MCF 10A (cell line): ENCODE measurements around the gene IGF1R. TPM values are rescaled to one million over a fixed set of nuclear protein-coding genes. Genes with fewer than 3 reads are reported as not detected.

Experiments
- BruUV-seq: library from RNA; stranded (reverse); fragments of 400-500 nt; replicated peaks from 2 replicates; lab custom pipeline; 2021; lab: Mats Ljungman, UMichigan
- CTCF ChIA-PET: fragments of 300-600 bp; sonication (Branson Sonifier 250); formaldehyde crosslinking; extraction: SDS; loops from one replicate; lab custom pipeline; 2021; ENCODE audit warnings: antibody characterized with exemption, inconsistent platforms; lab: Yijun Ruan, JAX
- POLR2A ChIA-PET: fragments of 300-600, 350-650 bp; sonication (Branson Sonifier 250); formaldehyde crosslinking; extraction: SDS; loops from one replicate; lab custom pipeline; 2020; ENCODE audit warnings: antibody characterized with exemption, inconsistent platforms; lab: Yijun Ruan, JAX
- DNase-seq: peaks from one replicate; pipeline ENCODE4 v3.0.0-alpha.2; 2018; ENCODE audit not compliant: unreplicated experiment
- H3K27ac Mint-ChIP-seq: one replicate; pipeline ENCODE4 v1.8.0; 2022; ENCODE audit warnings: mild to moderate bottlenecking, low read depth, mixed read lengths; ENCODE audit not compliant: unreplicated experiment
- H3K27me3 Mint-ChIP-seq: one replicate; pipeline ENCODE4 v1.8.0; 2022; ENCODE audit warnings: mixed read lengths; ENCODE audit not compliant: insufficient read depth, unreplicated experiment
- H3K36me3 Mint-ChIP-seq: one replicate; pipeline ENCODE4 v1.8.0; 2022; ENCODE audit warnings: mild to moderate bottlenecking, moderate library complexity, mixed read lengths; ENCODE audit not compliant: insufficient read depth, unreplicated experiment
- H3K4me1 Mint-ChIP-seq: one replicate; pipeline ENCODE4 v1.8.0; 2022; ENCODE audit warnings: mixed read lengths; ENCODE audit not compliant: insufficient read depth, unreplicated experiment
- H3K4me3 Mint-ChIP-seq: one replicate; pipeline ENCODE4 v1.8.0; 2022; ENCODE audit warnings: mild to moderate bottlenecking, moderate library complexity, mixed read lengths; ENCODE audit not compliant: unreplicated experiment
- H3K9me3 Mint-ChIP-seq: one replicate; pipeline ENCODE4 v1.8.0; 2022; ENCODE audit warnings: mixed read lengths; ENCODE audit not compliant: unreplicated experiment
- intact Hi-C: fragments of 100-400 bp; cut with micrococcal nuclease; formaldehyde crosslinking; loops from 2 replicates; pipeline ENCODE4 v1.14.1; 2022
- total RNA-seq: library from RNA; stranded (reverse); gene quantifications from 2 replicates; pipeline ENCODE4 v1.2.3, GENCODE V29; 2022
- TF ChIP-seq, protein P1 (sequence below): fragments of 200-600 bp; IDR thresholded peaks from one replicate; pipeline ENCODE4 v1.8.0; 2022; ENCODE audit warnings: antibody characterized with exemption, mild to moderate bottlenecking; ENCODE audit not compliant: unreplicated experiment

IGF1R gene
- total RNA-seq, 1 experiment from 2014 or later: 53.3 TPM

DNA sequence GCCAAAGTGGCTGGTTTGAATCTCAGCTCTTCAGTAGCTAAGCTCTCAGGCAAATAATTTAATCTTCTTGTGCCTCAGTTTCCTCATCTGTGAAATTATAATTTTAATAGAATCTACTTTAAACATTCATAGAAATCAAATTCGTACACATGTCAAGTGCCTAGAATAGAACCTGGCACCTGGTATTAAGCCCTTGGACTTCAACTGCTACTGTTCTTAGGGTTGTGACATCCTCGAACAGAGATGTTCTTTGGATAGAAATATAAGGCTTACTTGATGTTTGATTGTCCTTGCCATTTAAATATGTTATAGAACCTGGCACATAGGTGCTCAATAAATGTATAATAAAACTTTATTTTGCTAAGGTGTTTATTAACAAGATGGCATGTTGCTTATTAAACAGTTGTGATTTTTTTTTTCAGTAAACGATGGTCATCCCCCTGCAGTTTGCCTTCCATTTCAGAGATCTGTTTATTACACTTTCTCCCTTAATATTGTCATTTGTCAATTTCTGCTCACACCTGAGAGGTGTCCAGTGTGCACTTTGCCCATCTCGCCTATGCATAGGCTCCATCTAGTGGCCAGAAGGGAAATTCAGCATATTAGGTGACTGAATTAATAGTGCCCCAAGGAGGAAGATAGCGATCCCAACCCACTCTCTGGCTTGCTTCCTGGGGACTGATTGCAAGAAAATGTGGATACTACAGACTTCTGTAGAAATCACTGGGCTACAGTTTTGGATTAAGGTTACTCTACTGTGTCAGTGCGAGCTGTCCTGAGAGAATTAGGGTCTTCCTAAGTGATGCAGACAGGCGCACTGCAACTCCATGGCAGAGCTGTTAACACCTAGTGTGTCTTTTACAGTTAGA lies 10.7 kb downstream of the IGF1R start:
- TF ChIP-seq, protein P1, sequence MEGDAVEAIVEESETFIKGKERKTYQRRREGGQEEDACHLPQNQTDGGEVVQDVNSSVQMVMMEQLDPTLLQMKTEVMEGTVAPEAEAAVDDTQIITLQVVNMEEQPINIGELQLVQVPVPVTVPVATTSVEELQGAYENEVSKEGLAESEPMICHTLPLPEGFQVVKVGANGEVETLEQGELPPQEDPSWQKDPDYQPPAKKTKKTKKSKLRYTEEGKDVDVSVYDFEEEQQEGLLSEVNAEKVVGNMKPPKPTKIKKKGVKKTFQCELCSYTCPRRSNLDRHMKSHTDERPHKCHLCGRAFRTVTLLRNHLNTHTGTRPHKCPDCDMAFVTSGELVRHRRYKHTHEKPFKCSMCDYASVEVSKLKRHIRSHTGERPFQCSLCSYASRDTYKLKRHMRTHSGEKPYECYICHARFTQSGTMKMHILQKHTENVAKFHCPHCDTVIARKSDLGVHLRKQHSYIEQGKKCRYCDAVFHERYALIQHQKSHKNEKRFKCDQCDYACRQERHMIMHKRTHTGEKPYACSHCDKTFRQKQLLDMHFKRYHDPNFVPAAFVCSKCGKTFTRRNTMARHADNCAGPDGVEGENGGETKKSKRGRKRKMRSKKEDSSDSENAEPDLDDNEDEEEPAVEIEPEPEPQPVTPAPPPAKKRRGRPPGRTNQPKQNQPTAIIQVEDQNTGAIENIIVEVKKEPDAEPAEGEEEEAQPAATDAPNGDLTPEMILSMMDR: peak; percentile 69
- ChIA-PET POLR2A (interaction anchor here (0.7 to 4.7 kb wide), 14 partner anchors 8 to 236 kb away, joined by 3 to 33 read pairs (median 6); partner anchors contain the start of gene IGF1R), CTCF (interaction anchor here (0.5 to 4.6 kb wide), 46 partner anchors 7 to 525 kb away, joined by 3 to 58 read pairs (median 4); no protein-coding TSS in a partner anchor)
- Mint-ChIP-seq H3K4me1 (peaks cover 44% of the 10 kb centered on the region), H3K36me3 (peaks cover 17% of the 10 kb centered on the region), H3K27ac (peak overlapping the region; percentile 3), H3K4me3 (no peak overlapping the region), H3K27me3 (no peaks in the 10 kb centered on the region), H3K9me3 (no peaks in the 10 kb centered on the region)
- no TSS peak for BruUV-seq
- peak; percentile 76 for DNase-seq
- intact Hi-C loops: loop anchor here (1.0 to 2.0 kb wide), 2 partner anchors 140 to 246 kb away; no protein-coding TSS in a partner anchor

GRCh38 chr15:98660055-98660454 lies 11.7 kb downstream of the IGF1R start:
- ChIA-PET POLR2A (interaction anchor here (0.9 to 4.7 kb wide), 10 partner anchors 9 to 235 kb away, joined by 3 to 33 read pairs (median 6); partner anchors contain the start of gene IGF1R), CTCF (interaction anchor here (0.5 to 4.6 kb wide), 36 partner anchors 8 to 1828 kb away, joined by 3 to 58 read pairs (median 5); no protein-coding TSS in a partner anchor)
- Mint-ChIP-seq H3K27me3 (no peaks in the 10 kb centered on the region), H3K27ac (no peak overlapping the region), H3K4me1 (peaks cover 34% of the 10 kb centered on the region), H3K4me3 (no peak overlapping the region), H3K36me3 (peaks cover 17% of the 10 kb centered on the region), H3K9me3 (no peaks in the 10 kb centered on the region)
- TF ChIP-seq, protein P1: no peak
- intact Hi-C loops: no loop called here
- BruUV-seq: no TSS peak
- DNase-seq: no peak

GRCh38 chr15:98663045-98663444 lies 14.7 kb downstream of the IGF1R start:
- Mint-ChIP-seq H3K4me1 (peaks cover 31% of the 10 kb centered on the region), H3K27me3 (no peaks in the 10 kb centered on the region), H3K9me3 (no peaks in the 10 kb centered on the region), H3K4me3 (no peak overlapping the region), H3K36me3 (peaks cover 22% of the 10 kb centered on the region), H3K27ac (peak overlapping the region; percentile 88)
- intact Hi-C loops: no loop called here
- POLR2A ChIA-PET: interaction anchor here (0.7 to 4.7 kb wide), 4 partner anchors 12 to 211 kb away, joined by 3 to 33 read pairs (median 3); partner anchors contain the start of gene IGF1R
- DNase-seq: no peak
- CTCF ChIA-PET: interaction anchor here (0.8 to 4.1 kb wide), 5 partner anchors 11 to 220 kb away, joined by 3 to 20 read pairs (median 4); no protein-coding TSS in a partner anchor
- TF ChIP-seq, protein P1: no peak
- no TSS peak for BruUV-seq

- intact Hi-C loops: no loop called here
- Mint-ChIP-seq H3K27me3 (no peaks in the 10 kb centered on the region), H3K9me3 (no peaks in the 10 kb centered on the region), H3K27ac (no peak overlapping the region), H3K4me3 (no peak overlapping the region), H3K4me1 (peaks cover 30% of the 10 kb centered on the region), H3K36me3 (peaks cover 22% of the 10 kb centered on the region)
- DNase-seq: no peak
- TF ChIP-seq, protein P1: no peak
- BruUV-seq: no TSS peak
- ChIA-PET CTCF (interaction anchor here (0.9 to 4.1 kb wide), 2 partner anchors 12 to 221 kb away, joined by 3 to 20 read pairs; no protein-coding TSS in a partner anchor), POLR2A (interaction anchor here (0.8 to 4.7 kb wide), 3 partner anchors 13 to 210 kb away, joined by 3 to 33 read pairs (median 3); partner anchors contain the start of gene IGF1R)
Observed at GRCh38 chr15:98663606-98664005, 15.3 kb downstream of the IGF1R start.
